ENCODE results near the gene DTX3. TPM values are rescaled to one million over a fixed set of nuclear protein-coding genes. Genes with fewer than 3 reads are reported as not detected.

Gene DTX3
- total RNA-seq, 4 donors from 2014 or later, result 10.4 to 19.0 (median 12.1) TPM

DNA sequence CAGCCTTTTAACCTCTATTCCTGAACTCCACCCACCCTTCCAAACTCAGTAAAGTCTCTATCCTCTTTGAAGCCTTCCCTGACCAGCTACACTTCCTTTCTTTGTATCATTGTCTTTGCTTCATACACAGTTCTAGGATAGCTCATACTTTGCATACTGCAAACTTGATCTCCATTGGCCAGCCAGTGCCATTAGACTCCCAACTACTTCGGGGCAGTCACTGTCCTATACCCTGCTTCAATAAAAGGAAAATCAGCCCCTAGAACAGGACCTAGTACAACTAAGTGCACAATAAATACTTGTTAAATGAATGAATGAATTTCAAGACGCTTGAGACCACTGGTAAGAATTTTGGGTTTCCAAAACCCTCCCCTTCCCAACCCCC lies 14.2 kb upstream of the DTX3 start:
- Histone ChIP-seq H3K36me3 (peaks cover 10% of the 10 kb centered on the region), H3K27ac (no peak overlapping the region), H3K4me3 (peak overlapping the region; percentile 82), H3K27me3 (peaks cover 7% of the 10 kb centered on the region), H3K9me3 (no peaks in the 10 kb centered on the region), H3K4me1 (peaks cover 27% of the 10 kb centered on the region)
- WGBS, result 12% methylated on average over 2 of the region's 2 CpGs
- DNase-seq (ENCODE audit: low spot score in 2 of 2), result no peak
- TF ChIP-seq POLR2AphosphoS5 (IDR thresholded peaks at IDR 0.05), result no peak
- no peak for TF ChIP-seq EP300 (IDR thresholded peaks at IDR 0.05)
- TF ChIP-seq, protein P1, sequence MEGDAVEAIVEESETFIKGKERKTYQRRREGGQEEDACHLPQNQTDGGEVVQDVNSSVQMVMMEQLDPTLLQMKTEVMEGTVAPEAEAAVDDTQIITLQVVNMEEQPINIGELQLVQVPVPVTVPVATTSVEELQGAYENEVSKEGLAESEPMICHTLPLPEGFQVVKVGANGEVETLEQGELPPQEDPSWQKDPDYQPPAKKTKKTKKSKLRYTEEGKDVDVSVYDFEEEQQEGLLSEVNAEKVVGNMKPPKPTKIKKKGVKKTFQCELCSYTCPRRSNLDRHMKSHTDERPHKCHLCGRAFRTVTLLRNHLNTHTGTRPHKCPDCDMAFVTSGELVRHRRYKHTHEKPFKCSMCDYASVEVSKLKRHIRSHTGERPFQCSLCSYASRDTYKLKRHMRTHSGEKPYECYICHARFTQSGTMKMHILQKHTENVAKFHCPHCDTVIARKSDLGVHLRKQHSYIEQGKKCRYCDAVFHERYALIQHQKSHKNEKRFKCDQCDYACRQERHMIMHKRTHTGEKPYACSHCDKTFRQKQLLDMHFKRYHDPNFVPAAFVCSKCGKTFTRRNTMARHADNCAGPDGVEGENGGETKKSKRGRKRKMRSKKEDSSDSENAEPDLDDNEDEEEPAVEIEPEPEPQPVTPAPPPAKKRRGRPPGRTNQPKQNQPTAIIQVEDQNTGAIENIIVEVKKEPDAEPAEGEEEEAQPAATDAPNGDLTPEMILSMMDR (IDR thresholded peaks at IDR 0.05), result no peak
- TF ChIP-seq POLR2A (IDR thresholded peaks at IDR 0.05), result no peak

DNA sequence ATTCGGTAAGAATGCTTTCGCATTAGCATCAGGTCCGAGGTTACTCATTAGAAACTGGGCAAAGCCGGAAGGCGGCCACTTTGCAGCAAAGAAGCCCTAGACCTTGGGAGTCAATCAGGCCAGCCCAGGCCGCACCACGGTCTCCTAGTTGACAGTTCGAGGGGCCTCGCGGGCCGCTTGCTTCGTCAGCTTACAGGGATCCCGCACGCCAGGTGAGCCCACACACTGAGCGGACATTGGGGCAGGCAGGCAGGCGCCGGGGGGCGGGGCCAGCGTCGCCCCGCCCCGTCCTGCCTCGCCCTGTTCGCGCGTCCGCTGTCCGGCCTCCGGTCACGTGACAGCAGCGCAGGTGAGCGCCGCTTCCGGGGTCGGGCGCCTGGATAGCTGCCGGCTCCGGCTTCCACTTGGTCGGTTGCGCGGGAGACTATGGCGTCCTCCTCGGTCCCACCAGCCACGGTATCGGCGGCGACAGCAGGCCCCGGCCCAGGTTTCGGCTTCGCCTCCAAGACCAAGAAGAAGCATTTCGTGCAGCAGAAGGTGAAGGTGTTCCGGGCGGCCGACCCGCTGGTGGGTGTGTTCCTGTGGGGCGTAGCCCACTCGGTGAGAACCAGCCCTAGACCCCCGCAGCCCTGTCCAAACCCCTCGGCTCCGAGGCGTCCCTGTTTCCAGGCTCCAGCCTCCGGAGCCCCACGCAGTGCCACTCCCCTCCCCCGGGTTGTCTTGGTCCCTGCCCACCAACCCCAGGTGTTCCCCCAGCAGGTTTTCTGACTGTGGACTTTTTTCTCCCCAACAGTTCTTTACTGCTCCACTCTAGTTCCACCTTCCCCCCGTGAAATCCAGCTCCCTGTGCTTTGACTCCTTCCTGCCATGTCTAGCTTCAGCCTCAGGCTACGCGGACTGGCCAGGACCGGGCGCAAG lies 13.5 kb upstream of the DTX3 start, which contains the start of gene PIP4K2C:
TSS of gene PIP4K2C (plus strand) at position 329 of the 918 bp plus-strand sequence. CDS start at position 427, 98 bp downstream.
- peak within 1 kb of the TSS; percentile 82 for H3K4me3 ChIP-seq
- H3K9me3 ChIP-seq, result no peaks in the 10 kb centered on the region
- peak within 1 kb of the TSS; percentile 65 for H3K27ac ChIP-seq
- TF ChIP-seq EP300 (IDR thresholded peaks at IDR 0.05) (no peak), POLR2AphosphoS5 (IDR thresholded peaks at IDR 0.05) (no peak), POLR2A (IDR thresholded peaks at IDR 0.05) (no peak)
- TF ChIP-seq, protein P1 (IDR thresholded peaks at IDR 0.05), result no peak
- peaks cover 7% of the 10 kb centered on the region for H3K27me3 ChIP-seq
- peaks cover 27% of the 10 kb centered on the region for H3K4me1 ChIP-seq
- peak; percentile 78 to 85 for DNase-seq (ENCODE audit: low spot score in 2 of 2)
- peaks cover 17% of the 10 kb centered on the region for H3K36me3 ChIP-seq
- WGBS, result 1% methylated on average over 30 of the region's 69 CpGs

DNA sequence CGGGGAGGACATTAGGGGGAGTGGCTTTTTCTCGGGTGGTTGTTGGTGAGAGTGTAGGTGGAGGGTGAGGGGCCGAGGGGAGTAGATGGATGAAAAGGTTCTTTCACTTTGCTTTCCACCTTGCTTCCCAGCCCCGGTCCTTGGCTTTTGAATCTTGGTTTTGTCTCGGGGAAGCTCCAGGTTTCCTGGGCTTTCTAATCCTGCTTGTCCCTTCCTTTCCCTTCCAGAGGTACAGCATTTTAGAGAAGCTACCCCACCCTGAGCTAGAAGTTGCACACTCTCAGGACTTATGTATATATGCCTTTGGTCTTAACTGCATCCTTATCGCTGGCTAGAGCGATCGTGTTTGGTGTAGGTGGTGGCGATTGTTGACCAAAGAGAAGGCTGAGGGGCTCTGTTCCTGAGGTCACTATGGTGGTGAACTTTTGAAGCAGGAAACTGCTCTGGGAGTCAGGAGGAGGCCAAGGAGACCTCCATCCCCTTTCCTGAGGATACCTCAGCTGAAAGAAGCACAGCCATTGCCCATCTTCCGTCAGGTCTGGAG lies 12.8 kb upstream of the DTX3 start:
- H3K27me3 ChIP-seq, result peaks cover 7% of the 10 kb centered on the region
- 40% methylated on average over 10 of the region's 10 CpGs for WGBS
- H3K4me1 ChIP-seq, result peaks cover 27% of the 10 kb centered on the region
- H3K9me3 ChIP-seq, result no peaks in the 10 kb centered on the region
- TF ChIP-seq EP300 (IDR thresholded peaks at IDR 0.05), result no peak
- no peak for TF ChIP-seq POLR2A (IDR thresholded peaks at IDR 0.05)
- no peak for TF ChIP-seq POLR2AphosphoS5 (IDR thresholded peaks at IDR 0.05)
- TF ChIP-seq, protein P1 (IDR thresholded peaks at IDR 0.05), result no peak
- no peak for DNase-seq (ENCODE audit: low spot score in 2 of 2)
- peaks cover 22% of the 10 kb centered on the region for H3K36me3 ChIP-seq
- peak overlapping the region; percentile 82 for H3K4me3 ChIP-seq
- H3K27ac ChIP-seq, result no peak overlapping the region

DNA sequence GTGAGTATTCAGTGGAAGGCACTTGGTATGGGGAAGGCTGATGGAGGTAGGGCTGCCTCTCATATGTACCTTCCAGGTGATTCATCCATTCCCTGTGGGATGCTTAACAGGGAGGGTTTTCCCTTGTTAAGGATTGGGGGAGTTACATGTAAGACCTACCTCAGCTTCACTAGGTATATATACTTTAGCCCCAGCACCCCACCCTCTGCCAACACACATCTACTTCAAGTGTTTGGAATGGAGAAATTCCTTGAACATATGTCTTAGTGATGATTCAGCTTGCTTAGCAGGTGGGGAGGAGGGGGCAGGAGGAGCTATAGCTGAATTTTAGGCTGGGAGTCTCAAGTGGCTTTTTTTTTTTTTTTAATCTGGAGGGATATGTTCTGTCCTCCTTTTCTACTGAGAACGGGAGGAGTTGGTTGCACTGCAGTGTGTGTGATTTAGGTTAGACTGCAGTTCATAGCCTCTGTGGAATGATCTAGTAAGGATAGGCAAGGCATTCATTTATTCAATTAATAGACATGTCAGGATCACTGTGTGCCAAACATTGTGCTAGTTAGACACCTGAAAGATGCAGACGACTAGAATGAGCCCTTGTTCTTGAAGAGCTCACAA lies 12.0 kb upstream of the DTX3 start:
- peaks cover 27% of the 10 kb centered on the region for H3K4me1 ChIP-seq
- no peak for TF ChIP-seq POLR2AphosphoS5 (IDR thresholded peaks at IDR 0.05)
- no peak for TF ChIP-seq POLR2A (IDR thresholded peaks at IDR 0.05)
- H3K27me3 ChIP-seq, result peaks cover 7% of the 10 kb centered on the region
- 50% methylated on average over 2 of the region's 2 CpGs for WGBS
- H3K36me3 ChIP-seq, result peaks cover 30% of the 10 kb centered on the region
- no peak overlapping the region for H3K4me3 ChIP-seq
- no peak overlapping the region for H3K27ac ChIP-seq
- no peak for DNase-seq (ENCODE audit: low spot score in 2 of 2)
- H3K9me3 ChIP-seq, result no peaks in the 10 kb centered on the region

DNA sequence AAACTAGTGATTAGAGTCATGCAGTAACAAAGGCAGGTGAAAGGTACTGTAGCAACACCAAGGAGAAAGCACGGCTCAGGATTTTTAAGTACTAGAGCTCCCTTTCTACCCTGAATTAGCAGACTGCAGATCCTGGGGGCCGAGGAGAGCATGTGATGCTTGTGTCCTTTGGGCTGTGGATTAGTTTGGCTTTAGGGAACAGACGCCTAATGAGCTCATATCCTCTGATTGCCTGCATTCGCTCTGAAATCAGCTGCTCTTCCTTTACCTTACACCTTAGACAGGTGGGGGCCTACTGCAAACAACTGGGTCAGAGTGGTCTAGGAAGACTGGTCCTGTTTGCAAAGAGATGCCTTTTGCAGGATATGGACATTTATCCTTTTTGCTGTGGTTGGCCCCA lies 11.4 kb upstream of the DTX3 start:
- Histone ChIP-seq H3K27ac (no peak overlapping the region), H3K9me3 (no peaks in the 10 kb centered on the region), H3K36me3 (peaks cover 35% of the 10 kb centered on the region), H3K27me3 (peaks cover 2% of the 10 kb centered on the region), H3K4me3 (no peak overlapping the region), H3K4me1 (peaks cover 27% of the 10 kb centered on the region)
- DNase-seq (ENCODE audit: low spot score in 2 of 2), result no peak
- whole genome bisulfite sequencing, result 91% methylated on average over 4 of the region's 4 CpGs
- TF ChIP-seq, protein P1 (IDR thresholded peaks at IDR 0.05), result no peak
- TF ChIP-seq EP300 (IDR thresholded peaks at IDR 0.05) (no peak), POLR2AphosphoS5 (IDR thresholded peaks at IDR 0.05) (no peak), POLR2A (IDR thresholded peaks at IDR 0.05) (no peak)
